Thymus (tissue), 14 donors: ENCODE results near the gene CAVIN3. TPM values are rescaled to one million over a fixed set of nuclear protein-coding genes. Genes with fewer than 3 reads are reported as not detected.

Source experiments
- DNase-seq, 9 donors: peaks; one replicate each; pipeline ENCODE4 v3.0.0-alpha.2; 2013; ENCODE audit warnings: low spot score in 9 of 9, low read depth in 6 of 9, missing footprints in 1 of 9
- H3K27ac ChIP-seq, 2 donors: one replicate each; pipeline ENCODE4 v1.5.1; 2013; ENCODE audit warnings: control low read depth in 1 of 2, low read depth in 1 of 2, low read length in 1 of 2, mild to moderate bottlenecking in 1 of 2, moderate library complexity in 1 of 2
- H3K27me3 ChIP-seq, 2 donors: one replicate each; pipeline ENCODE4 v1.5.1; 2013; ENCODE audit warnings: low read length in 1 of 2; ENCODE audit not compliant: control insufficient read depth in 2 of 2, insufficient read depth in 1 of 2
- H3K36me3 ChIP-seq, 2 donors: one replicate each; pipeline ENCODE4 v1.5.1; 2013; ENCODE audit warnings: low read length in 1 of 2, mild to moderate bottlenecking in 1 of 2, moderate library complexity in 1 of 2; ENCODE audit not compliant: control insufficient read depth in 2 of 2, insufficient read depth in 2 of 2
- H3K4me1 ChIP-seq, 2 donors: one replicate each; pipeline ENCODE4 v1.5.1; 2013; ENCODE audit warnings: low read length in 2 of 2; ENCODE audit not compliant: control insufficient read depth in 2 of 2, insufficient read depth in 2 of 2
- H3K4me3 ChIP-seq, 2 donors: one replicate each; pipeline ENCODE4 v1.5.1; 2013; ENCODE audit warnings: low read length in 2 of 2, control low read depth in 1 of 2, mild to moderate bottlenecking in 1 of 2
- H3K9me3 ChIP-seq, 2 donors: one replicate each; pipeline ENCODE4 v1.5.1; 2013; ENCODE audit warnings: low read length in 1 of 2, mild to moderate bottlenecking in 1 of 2; ENCODE audit not compliant: control insufficient read depth in 2 of 2, insufficient read depth in 1 of 2
- WGBS: extraction: QIAGEN DNeasy Blood & Tissue Kit; methylation state at CpG from one replicate; pipeline ENCODE4 v1.1.7; 2013; 5-methylcytosine and 5-hydroxymethylcytosine counted together
- long read RNA-seq, 10 donors: transcript quantifications; one replicate each; lab custom pipeline, GENCODE V29; 2026
- polyA plus RNA-seq: library from polyadenylated mRNA; stranded (reverse); fragments of 200-250 nt; gene quantifications from one replicate; pipeline ENCODE4 v1.2.3, GENCODE V29; 2013
- total RNA-seq: library from RNA; stranded (reverse); fragments of 120-200 nt; gene quantifications from one replicate; pipeline ENCODE4 v1.2.4, GENCODE V29; 2013
- donor health status: healthy.

Gene CAVIN3
- total RNA-seq (7.5 TPM), polyA plus RNA-seq (22.5 TPM)
- long read RNA-seq, donor 1, result 0 reads
- long read RNA-seq, donor 2, result 0 reads
- long read RNA-seq, donor 3, transcript CAVIN3-201 (2 exons, 1,174 nt), result major isoform, 10 of 10 reads
- long read RNA-seq, donor 3, partial matches to known transcripts, result 0 of 10 reads
- long read RNA-seq, donor 3, other reads (novel, unspliced or antisense), result 0 of 10 reads
- long read RNA-seq, donor 4, partial matches to known transcripts, result 0 of 2 reads
- long read RNA-seq, donor 4, other reads (novel, unspliced or antisense), result 0 of 2 reads
- long read RNA-seq, donor 5, transcript CAVIN3-201 (2 exons, 1,174 nt), result major isoform, 7 of 7 reads
- long read RNA-seq, donor 5, partial matches to known transcripts, result 0 of 7 reads
- long read RNA-seq, donor 5, other reads (novel, unspliced or antisense), result 0 of 7 reads
- long read RNA-seq, donor 6, transcript CAVIN3-201 (2 exons, 1,174 nt), result major isoform, 6 of 7 reads
- long read RNA-seq, donor 6, partial matches to known transcripts, result 0 of 7 reads
- long read RNA-seq, donor 6, other reads (novel, unspliced or antisense), result 0 of 7 reads
- long read RNA-seq, donor 7, partial matches to known transcripts, result 0 of 4 reads
- long read RNA-seq, donor 7, other reads (novel, unspliced or antisense), result 0 of 4 reads
- long read RNA-seq, donor 8, transcript CAVIN3-201 (2 exons, 1,174 nt), result major isoform, 5 of 5 reads
- long read RNA-seq, donor 8, partial matches to known transcripts, result 0 of 5 reads
- long read RNA-seq, donor 8, other reads (novel, unspliced or antisense), result 0 of 5 reads
- long read RNA-seq, donor 9, transcript CAVIN3-201 (2 exons, 1,174 nt), result major isoform, 5 of 5 reads
- long read RNA-seq, donor 9, partial matches to known transcripts, result 0 of 5 reads
- long read RNA-seq, donor 9, other reads (novel, unspliced or antisense), result 0 of 5 reads
- long read RNA-seq, donor 10, partial matches to known transcripts, result 0 of 4 reads
- long read RNA-seq, donor 10, other reads (novel, unspliced or antisense), result 0 of 4 reads

GRCh38 chr11:6320411-6321155 lies at the start of gene CAVIN3:
TSS of gene CAVIN3 (minus strand) at chr11:6320501. CDS start at chr11:6320476, 25 bp downstream.
- WGBS, result 10% methylated on average over 44 of the region's 44 CpGs
- DNase-seq, result no peak
- Histone ChIP-seq H3K4me3 (peak within 1 kb of the TSS; percentile 19 to 22), H3K4me1 (no peaks in the 10 kb centered on the region), H3K9me3 (no peaks in the 10 kb centered on the region), H3K27me3 (peaks cover 33 to 70% of the 10 kb centered on the region in 2 donors), H3K27ac (peak within 1 kb of the TSS; percentile 76 to 77), H3K36me3 (no peaks in the 10 kb centered on the region)

- no peak for DNase-seq
- no peak overlapping the region for H3K27ac ChIP-seq
- H3K4me1 ChIP-seq, result no peaks in the 10 kb centered on the region
- H3K9me3 ChIP-seq, result no peaks in the 10 kb centered on the region
- H3K36me3 ChIP-seq, result no peaks in the 10 kb centered on the region
- no peak overlapping the region for H3K4me3 ChIP-seq
- H3K27me3 ChIP-seq, result no peaks in the 10 kb centered on the region
- 95% methylated on average over 2 of the region's 2 CpGs for whole genome bisulfite sequencing
These were observed 45.4 kb upstream of the CAVIN3 start for GRCh38 chr11:6365659-6366058.

- Histone ChIP-seq H3K9me3 (no peaks in the 10 kb centered on the region), H3K27ac (no peak overlapping the region), H3K4me1 (no peaks in the 10 kb centered on the region), H3K27me3 (no peaks in the 10 kb centered on the region), H3K4me3 (no peak overlapping the region), H3K36me3 (no peaks in the 10 kb centered on the region)
- DNase-seq, result peak in 7 of 9 donors; percentile 14 to 71 (median 40)
- WGBS, result 91% methylated on average over 6 of the region's 6 CpGs
These were observed 42.8 kb upstream of the CAVIN3 start for GRCh38 chr11:6362873-6363678.

- no peak for DNase-seq
These were observed 42.0 kb upstream of the CAVIN3 start for GRCh38 chr11:6362185-6362872.

GRCh38 chr11:6360183-6360582 lies 39.9 kb upstream of the CAVIN3 start:
- H3K27me3 ChIP-seq, result no peaks in the 10 kb centered on the region
- no peaks in the 10 kb centered on the region for H3K9me3 ChIP-seq
- H3K4me3 ChIP-seq, result no peak overlapping the region
- H3K36me3 ChIP-seq, result no peaks in the 10 kb centered on the region
- no peak for DNase-seq
- no peaks in the 10 kb centered on the region for H3K4me1 ChIP-seq
- no peak overlapping the region for H3K27ac ChIP-seq
- whole genome bisulfite sequencing, result 91% methylated on average over 3 of the region's 3 CpGs

More at GRCh38 chr11:6362185-6362872, 42.0 kb upstream of the CAVIN3 start:
- H3K36me3 ChIP-seq, result no peaks in the 10 kb centered on the region
- H3K4me3 ChIP-seq, result no peak overlapping the region
- no peaks in the 10 kb centered on the region for H3K4me1 ChIP-seq
- 92% methylated on average over 5 of the region's 5 CpGs for WGBS
- H3K27me3 ChIP-seq, result no peaks in the 10 kb centered on the region
- H3K9me3 ChIP-seq, result no peaks in the 10 kb centered on the region
- H3K27ac ChIP-seq, result no peak overlapping the region

- 83% methylated on average over 9 of the region's 9 CpGs for WGBS
- Histone ChIP-seq H3K36me3 (no peaks in the 10 kb centered on the region), H3K9me3 (no peaks in the 10 kb centered on the region), H3K4me1 (no peaks in the 10 kb centered on the region), H3K27me3 (no peaks in the 10 kb centered on the region), H3K27ac (no peak overlapping the region), H3K4me3 (no peak overlapping the region)
- DNase-seq, result no peak
These were observed 36.9 kb upstream of the CAVIN3 start for GRCh38 chr11:6357222-6357621.

GRCh38 chr11:6356503-6357055 lies 36.3 kb upstream of the CAVIN3 start:
- Histone ChIP-seq H3K9me3 (no peaks in the 10 kb centered on the region), H3K27ac (no peak overlapping the region), H3K36me3 (no peaks in the 10 kb centered on the region), H3K4me3 (no peak overlapping the region), H3K4me1 (no peaks in the 10 kb centered on the region), H3K27me3 (peaks cover 0 to 4% of the 10 kb centered on the region in 2 donors)
- 91% methylated on average over 4 of the region's 4 CpGs for WGBS
- no peak for DNase-seq
